Gastrocnemius medialis (tissue), 4 donors: ENCODE data around the gene CFAP300. TPM values are rescaled to one million over a fixed set of nuclear protein-coding genes. Genes with fewer than 3 reads are reported as not detected.

Experiments
- ATAC-seq, 2 donors: fragments of 150-250 bp; one replicate each; pipeline ENCODE4 v1.9.1; 2016
- DNase-seq, 2 donors: peaks; one replicate each; pipeline ENCODE4 v3.0.0-alpha.2; 2019
- H3K27ac ChIP-seq, 4 donors: fragments of 200-600 bp; sonication (generic); 1 replicate in 1 of 4; 2 replicates in 3 of 4; pipeline ENCODE4 v1.5.1; 2016 to 2018; ENCODE audit warnings: mild to moderate bottlenecking in 2 of 4, moderate library complexity in 1 of 4
- H3K27me3 ChIP-seq, 3 donors: fragments of 200-600 bp; sonication (generic) in 2 of 3; 1 replicate in 1 of 3; 2 replicates in 2 of 3; pipeline versions ENCODE4 v1.5.1 to v1.6.0; 2016 to 2019; ENCODE audit warnings: mild to moderate bottlenecking in 1 of 3, moderate library complexity in 1 of 3
- H3K36me3 ChIP-seq, 2 donors: fragments of 200-600 bp; sonication (generic) in 1 of 2; one replicate each; pipeline ENCODE4 v1.5.1; 2017 to 2018
- H3K4me1 ChIP-seq, 2 donors: fragments of 200-600 bp; sonication (generic) in 1 of 2; one replicate each; pipeline ENCODE4 v1.5.1; 2016 to 2017; ENCODE audit warnings: mild to moderate bottlenecking in 2 of 2
- H3K4me3 ChIP-seq, 4 donors: fragments of 200-600 bp; sonication (generic) in 3 of 4; 1 replicate in 1 of 4; 2 replicates in 3 of 4; pipeline ENCODE4 v1.5.1; 2016 to 2019; ENCODE audit warnings: mild to moderate bottlenecking in 2 of 4
- H3K9me3 ChIP-seq, 3 donors: fragments of 200-600 bp; sonication (generic) in 2 of 3; 1 replicate in 1 of 3; 2 replicates in 2 of 3; pipeline ENCODE4 v1.5.1; 2016 to 2019
- POLR2A ChIP-seq, 2 donors: fragments of 450-650 bp; IDR thresholded peaks; one replicate each; pipeline ENCODE4 v1.6.1; 2017; ENCODE audit warnings: antibody characterized with exemption in 2 of 2, mild to moderate bottlenecking in 2 of 2, moderate library complexity in 2 of 2
- in situ Hi-C, 4 donors: fragments of 200-750 bp; cut with MboI; loops; one replicate each; pipeline versions ENCODE4 v1.15.0 to v1.8.0; 2017; ENCODE audit warnings: low sequenced_read_pairs in 4 of 4
- intact Hi-C: fragments of 100-400 bp; cut with DNase I; formaldehyde crosslinking; loops from one replicate; pipeline ENCODE4 v1.15.1; 2023; ENCODE audit warnings: low total_unique reads
- total RNA-seq, 4 donors: library from RNA; depleted of rRNA; stranded (reverse); fragments of >200 nt; gene quantifications; one replicate each; pipeline versions ENCODE4 v1.1.0 to v1.2.3, GENCODE V29; 2016
- TF ChIP-seq, protein P1 (sequence below), 5 experiments: fragments of 450-650 bp in 3 of 5; fragments of 200-600 bp in 2 of 5; sonication (generic) in 2 of 5; IDR thresholded peaks in 4 of 5; conservative IDR thresholded peaks in 1 of 5; 1 replicate in 4 of 5; 2 replicates in 1 of 5; pipeline ENCODE4 v1.5.1; 2016 to 2019; ENCODE audit warnings: antibody characterized with exemption in 5 of 5, mild to moderate bottlenecking in 3 of 5, moderate library complexity in 3 of 5

CFAP300 gene
- total RNA-seq, 4 donors from 2014 or later = 0.22 TPM; not detected in 3

DNA sequence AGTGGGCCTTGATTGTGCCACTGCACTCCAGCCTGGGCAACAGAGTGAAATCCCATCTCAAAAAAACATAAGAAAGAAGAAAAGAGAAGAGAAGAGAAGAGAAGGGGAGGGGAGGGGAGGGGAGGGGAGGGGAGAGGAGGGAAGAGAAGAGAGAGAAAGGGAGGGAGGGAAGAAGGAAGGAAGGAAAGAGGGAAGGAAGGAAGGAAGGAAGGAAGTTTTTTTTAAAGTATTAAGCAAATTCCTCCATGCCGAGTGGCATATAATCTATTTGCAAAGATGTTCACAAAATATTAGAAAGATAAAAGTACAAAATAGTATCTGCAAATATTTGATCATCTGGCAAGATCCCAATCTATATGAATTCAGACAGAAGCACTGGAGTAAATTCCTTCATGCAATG is 10.5 kb upstream of the CFAP300 start:
- in situ Hi-C loops = no loop called here
- TF ChIP-seq POLR2A (IDR thresholded peaks at IDR 0.05) = no peak
- TF ChIP-seq, protein P1, sequence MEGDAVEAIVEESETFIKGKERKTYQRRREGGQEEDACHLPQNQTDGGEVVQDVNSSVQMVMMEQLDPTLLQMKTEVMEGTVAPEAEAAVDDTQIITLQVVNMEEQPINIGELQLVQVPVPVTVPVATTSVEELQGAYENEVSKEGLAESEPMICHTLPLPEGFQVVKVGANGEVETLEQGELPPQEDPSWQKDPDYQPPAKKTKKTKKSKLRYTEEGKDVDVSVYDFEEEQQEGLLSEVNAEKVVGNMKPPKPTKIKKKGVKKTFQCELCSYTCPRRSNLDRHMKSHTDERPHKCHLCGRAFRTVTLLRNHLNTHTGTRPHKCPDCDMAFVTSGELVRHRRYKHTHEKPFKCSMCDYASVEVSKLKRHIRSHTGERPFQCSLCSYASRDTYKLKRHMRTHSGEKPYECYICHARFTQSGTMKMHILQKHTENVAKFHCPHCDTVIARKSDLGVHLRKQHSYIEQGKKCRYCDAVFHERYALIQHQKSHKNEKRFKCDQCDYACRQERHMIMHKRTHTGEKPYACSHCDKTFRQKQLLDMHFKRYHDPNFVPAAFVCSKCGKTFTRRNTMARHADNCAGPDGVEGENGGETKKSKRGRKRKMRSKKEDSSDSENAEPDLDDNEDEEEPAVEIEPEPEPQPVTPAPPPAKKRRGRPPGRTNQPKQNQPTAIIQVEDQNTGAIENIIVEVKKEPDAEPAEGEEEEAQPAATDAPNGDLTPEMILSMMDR (IDR thresholded peaks at IDR 0.05 in 4 of 5, conservative IDR thresholded peaks at IDR 0.05 in 1 of 5) = no peak
- H3K9me3 ChIP-seq = no peaks in the 10 kb centered on the region
- no peaks in the 10 kb centered on the region for H3K36me3 ChIP-seq
- H3K4me3 ChIP-seq = no peak overlapping the region
- intact Hi-C loops = no loop called here
- no peak for DNase-seq
- ATAC-seq = no peak
- H3K27ac ChIP-seq = no peak overlapping the region
- H3K27me3 ChIP-seq = no peaks in the 10 kb centered on the region
- H3K4me1 ChIP-seq = no peaks in the 10 kb centered on the region

DNA sequence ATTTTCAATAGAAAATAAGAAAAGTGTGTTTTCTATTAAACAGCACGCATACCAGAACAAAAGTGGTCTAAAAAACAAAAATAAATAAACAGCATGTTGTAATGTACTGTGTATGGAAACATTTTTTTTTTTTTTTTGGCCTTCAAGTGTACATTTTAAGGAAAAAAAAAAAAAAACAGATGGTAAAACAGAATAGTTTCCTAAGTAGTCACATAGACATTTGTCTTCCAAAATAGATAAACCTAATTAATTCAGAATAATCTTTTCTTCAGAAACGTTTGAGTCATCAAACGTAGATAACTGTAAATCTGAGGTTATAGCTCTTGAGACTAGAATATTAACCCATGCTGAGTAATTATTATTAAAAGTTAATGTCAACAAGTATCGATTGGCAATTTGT is 396 bp upstream of the CFAP300 start:
- no peak for TF ChIP-seq POLR2A (IDR thresholded peaks at IDR 0.05)
- TF ChIP-seq, protein P1 (IDR thresholded peaks at IDR 0.05 in 4 of 5, conservative IDR thresholded peaks at IDR 0.05 in 1 of 5) = no peak
- DNase-seq (no peak), ATAC-seq (no peak)
- peaks cover 7 to 14% (median 12%) of the 10 kb centered on the region in 3 donors for H3K27me3 ChIP-seq
- intact Hi-C loops (loop anchor here (5.0 kb wide), 1 partner anchor 220 kb away; no protein-coding TSS in a partner anchor), in situ Hi-C loops (no loop called here)
- peak overlapping the region in 1 of 4 donors; percentile 40 for H3K27ac ChIP-seq
- H3K9me3 ChIP-seq = no peaks in the 10 kb centered on the region
- peaks cover 0 to 8% of the 10 kb centered on the region in 2 donors for H3K4me1 ChIP-seq
- peak overlapping the region; percentile 61 to 87 (median 63) for H3K4me3 ChIP-seq
- H3K36me3 ChIP-seq = no peaks in the 10 kb centered on the region

DNA sequence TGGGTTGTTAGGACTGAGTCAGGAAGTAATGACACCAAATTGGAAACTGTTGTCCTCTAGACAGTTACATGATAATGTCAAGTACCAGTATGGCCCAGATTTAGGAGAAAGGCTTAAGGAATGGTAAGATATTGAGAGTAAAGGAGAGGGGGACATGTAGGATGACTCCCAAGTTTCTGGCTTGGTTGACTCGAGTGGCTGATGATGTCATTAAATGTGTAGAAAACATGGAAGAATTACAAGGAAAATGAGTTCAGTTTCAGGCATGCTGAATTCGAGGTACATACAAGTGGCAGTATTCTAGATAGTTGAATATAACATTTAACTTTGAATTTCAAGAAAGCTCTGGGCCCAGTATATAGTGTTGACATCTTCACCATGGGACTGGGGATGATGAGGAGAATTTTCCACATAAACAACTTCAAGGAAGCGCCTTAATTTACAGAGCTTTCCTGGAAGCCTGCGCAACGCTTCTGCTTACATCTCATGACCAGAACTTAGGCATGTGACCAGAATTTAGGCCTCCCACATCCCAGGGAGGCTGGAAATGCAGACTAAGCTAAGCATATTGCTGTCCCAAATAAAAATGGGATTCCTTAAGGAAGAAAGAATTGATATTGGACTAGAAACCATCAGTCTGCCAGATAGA is 3.8 kb downstream of the CFAP300 start:
- peaks cover 4 to 14% (median 12%) of the 10 kb centered on the region in 3 donors for H3K27me3 ChIP-seq
- no peak for DNase-seq
- no peaks in the 10 kb centered on the region for H3K9me3 ChIP-seq
- TF ChIP-seq, protein P1 (IDR thresholded peaks at IDR 0.05 in 4 of 5, conservative IDR thresholded peaks at IDR 0.05 in 1 of 5) = no peak
- no peak for TF ChIP-seq POLR2A (IDR thresholded peaks at IDR 0.05)
- H3K4me1 ChIP-seq = peaks cover 0 to 8% of the 10 kb centered on the region in 2 donors
- no peak overlapping the region for H3K27ac ChIP-seq
- intact Hi-C loops (no loop called here), in situ Hi-C loops (loop anchor here in 2 of 4 donors (25.0 kb wide), 1 partner anchor 211 kb away; no protein-coding TSS in a partner anchor)
- H3K36me3 ChIP-seq = no peaks in the 10 kb centered on the region
- H3K4me3 ChIP-seq = no peak overlapping the region
- no peak for ATAC-seq

DNA sequence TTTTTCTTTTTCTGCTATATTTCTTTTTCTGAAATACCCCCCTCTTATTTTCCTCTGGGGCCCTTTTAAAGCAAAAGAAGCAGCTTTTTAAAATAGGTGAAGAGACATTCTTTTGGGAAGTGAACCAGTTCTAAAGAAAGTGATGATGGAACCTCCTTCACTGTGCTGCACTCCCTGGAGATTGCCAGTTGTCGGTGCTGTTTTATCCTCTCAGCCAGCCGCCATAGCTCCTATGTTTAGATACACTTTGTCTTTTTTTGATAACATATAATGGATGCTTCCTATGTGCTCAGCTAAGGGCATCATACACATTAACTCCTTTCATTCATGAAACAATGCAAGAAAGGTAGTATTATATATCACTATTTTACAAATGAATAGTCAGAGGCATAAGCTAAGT is 14.0 kb downstream of the CFAP300 start:
- TF ChIP-seq POLR2A (IDR thresholded peaks at IDR 0.05) = no peak
- TF ChIP-seq, protein P1 (IDR thresholded peaks at IDR 0.05 in 4 of 5, conservative IDR thresholded peaks at IDR 0.05 in 1 of 5) = no peak
- H3K27ac ChIP-seq = no peak overlapping the region
- ATAC-seq (peak in 1 of 2 donors; percentile 66), DNase-seq (no peak)
- no peak overlapping the region for H3K4me3 ChIP-seq
- intact Hi-C loops (no loop called here), in situ Hi-C loops (loop anchor here in 2 of 4 donors (25.0 kb wide), 1 partner anchor 201 kb away; no protein-coding TSS in a partner anchor)
- H3K36me3 ChIP-seq = no peaks in the 10 kb centered on the region
- H3K27me3 ChIP-seq = no peaks in the 10 kb centered on the region
- H3K4me1 ChIP-seq = no peaks in the 10 kb centered on the region
- H3K9me3 ChIP-seq = no peaks in the 10 kb centered on the region
